PFSK-1 (cell line): ENCODE data around the gene BLVRB.

Experiments used
- FOXP2 ChIP-seq: optimal IDR thresholded peaks from 2 replicates; pipeline ENCODE3; 2011; ENCODE audit warnings: borderline replicate concordance, control low read depth, inconsistent platforms; ENCODE audit not compliant: insufficient read depth; ENCODE audit errors: extremely low read length, extremely low read depth
- POLR2AphosphoS5 ChIP-seq: IDR thresholded peaks from 2 replicates; pipeline ENCODE4 v1.6.1; 2012; ENCODE audit warnings: low read depth, mild to moderate bottlenecking, control low read depth, low read length, moderate library complexity
- REST ChIP-seq, 2 experiments: IDR thresholded peaks; 2 replicates each; pipeline versions ENCODE4 v1.6.1 to v1.8.0; 2011 to 2012; ENCODE audit warnings: low read depth in 2 of 2, low read length in 2 of 2, control low read depth in 1 of 2, inconsistent platforms in 1 of 2, mild to moderate bottlenecking in 1 of 2, moderate library complexity in 1 of 2; ENCODE audit not compliant: insufficient read depth in 1 of 2
- SIN3A ChIP-seq: IDR thresholded peaks from 2 replicates; pipeline ENCODE4 v1.6.1; 2012; ENCODE audit warnings: mild to moderate bottlenecking, low read length, moderate library complexity, borderline replicate concordance; ENCODE audit not compliant: insufficient read depth
- TAF1 ChIP-seq: IDR thresholded peaks from 2 replicates; pipeline ENCODE4 v1.6.1; 2012; ENCODE audit warnings: low read length, control low read depth, borderline replicate concordance; ENCODE audit not compliant: insufficient read depth

GRCh38 chr19:40512473-40513344 lies 47.2 kb upstream of the BLVRB start:
- TF ChIP-seq POLR2AphosphoS5 (no peak), REST (IDR thresholded peaks at IDR 0.05; ENCODE audit: insufficient read depth in 1 of 2, low read depth in 2 of 2, low read length in 2 of 2) (no peak), TAF1 (no peak), SIN3A (no peak), FOXP2 (no peak)
